ENCODE data around the gene SASS6.

DNA sequence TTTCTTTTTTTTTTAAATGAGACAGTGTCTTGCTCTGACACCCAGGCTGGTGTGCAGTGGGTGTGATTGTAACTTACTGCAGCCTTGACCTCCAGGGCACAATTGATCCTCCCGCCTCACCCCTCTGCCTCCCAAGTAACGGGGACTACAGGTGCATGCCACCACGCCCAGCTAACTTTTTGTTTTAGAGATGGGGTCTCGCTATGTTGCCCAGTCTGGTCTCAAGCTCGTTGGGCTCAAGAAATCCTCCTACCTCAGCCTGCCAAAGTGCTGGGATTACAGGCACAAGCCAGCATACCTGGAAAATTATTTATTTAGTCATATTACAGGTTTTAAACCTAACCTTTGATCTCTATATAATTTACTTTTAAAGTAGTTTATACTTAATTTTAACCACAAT is 32.0 kb upstream of the SASS6 start:
- TF ChIP-seq, protein P1, sequence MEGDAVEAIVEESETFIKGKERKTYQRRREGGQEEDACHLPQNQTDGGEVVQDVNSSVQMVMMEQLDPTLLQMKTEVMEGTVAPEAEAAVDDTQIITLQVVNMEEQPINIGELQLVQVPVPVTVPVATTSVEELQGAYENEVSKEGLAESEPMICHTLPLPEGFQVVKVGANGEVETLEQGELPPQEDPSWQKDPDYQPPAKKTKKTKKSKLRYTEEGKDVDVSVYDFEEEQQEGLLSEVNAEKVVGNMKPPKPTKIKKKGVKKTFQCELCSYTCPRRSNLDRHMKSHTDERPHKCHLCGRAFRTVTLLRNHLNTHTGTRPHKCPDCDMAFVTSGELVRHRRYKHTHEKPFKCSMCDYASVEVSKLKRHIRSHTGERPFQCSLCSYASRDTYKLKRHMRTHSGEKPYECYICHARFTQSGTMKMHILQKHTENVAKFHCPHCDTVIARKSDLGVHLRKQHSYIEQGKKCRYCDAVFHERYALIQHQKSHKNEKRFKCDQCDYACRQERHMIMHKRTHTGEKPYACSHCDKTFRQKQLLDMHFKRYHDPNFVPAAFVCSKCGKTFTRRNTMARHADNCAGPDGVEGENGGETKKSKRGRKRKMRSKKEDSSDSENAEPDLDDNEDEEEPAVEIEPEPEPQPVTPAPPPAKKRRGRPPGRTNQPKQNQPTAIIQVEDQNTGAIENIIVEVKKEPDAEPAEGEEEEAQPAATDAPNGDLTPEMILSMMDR (IDR thresholded peaks at IDR 0.05; ENCODE audit: insufficient read depth, low read depth, low read length), result no peak
- no peak for TF ChIP-seq EZH2 (IDR thresholded peaks at IDR 0.05; ENCODE audit: insufficient read depth, low read length)

All from astrocyte (in vitro differentiated cells and primary cell).